ENCODE data around the gene CCDC187. TPM values are rescaled to one million over a fixed set of nuclear protein-coding genes. Genes with fewer than 3 reads are reported as not detected.

Gene CCDC187
- total RNA-seq, 2 donors from 2014 or later: 1.3 to 2.3 TPM

DNA sequence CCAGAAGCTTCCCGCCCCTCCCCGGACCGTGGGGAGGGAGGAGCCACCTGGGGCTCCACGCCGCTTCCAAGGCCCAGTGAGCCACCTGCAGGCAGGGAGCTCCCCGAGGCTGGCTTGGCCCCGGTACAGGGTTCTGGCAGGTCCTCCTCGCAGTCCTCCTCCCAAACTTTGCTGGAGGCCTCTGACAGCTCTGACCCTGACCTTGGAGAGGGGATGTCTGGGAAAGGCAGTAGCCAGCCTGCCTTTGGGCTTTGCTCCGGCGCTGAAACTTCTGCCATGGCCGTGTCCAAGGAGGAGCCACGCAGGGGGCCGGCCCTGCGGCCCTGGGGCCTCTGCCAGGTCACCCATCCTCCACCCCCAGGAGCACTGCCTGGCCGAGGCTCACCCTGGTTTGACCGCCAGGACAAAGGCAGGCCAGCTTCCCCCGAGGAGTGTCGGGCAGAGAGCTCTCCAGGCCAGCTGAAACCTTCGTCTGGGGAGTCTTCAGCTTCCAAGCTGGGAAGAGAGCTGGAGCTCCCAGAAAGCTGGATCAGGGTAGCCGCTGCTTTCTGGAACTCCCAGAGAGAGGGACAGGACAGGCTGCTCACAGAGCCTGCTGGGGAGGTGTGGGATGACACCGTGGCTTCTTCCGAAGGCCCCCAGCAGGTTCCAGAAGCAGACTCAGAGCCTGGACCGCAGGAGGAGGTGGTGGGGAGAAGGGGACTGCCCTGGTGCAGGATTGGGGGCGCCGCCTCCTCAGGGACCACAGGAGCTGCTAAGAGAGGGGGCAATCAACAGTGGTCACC lies 49.3 kb downstream of the CCDC187 start:
- no peaks in the 10 kb centered on the region for H3K9me3 ChIP-seq

DNA sequence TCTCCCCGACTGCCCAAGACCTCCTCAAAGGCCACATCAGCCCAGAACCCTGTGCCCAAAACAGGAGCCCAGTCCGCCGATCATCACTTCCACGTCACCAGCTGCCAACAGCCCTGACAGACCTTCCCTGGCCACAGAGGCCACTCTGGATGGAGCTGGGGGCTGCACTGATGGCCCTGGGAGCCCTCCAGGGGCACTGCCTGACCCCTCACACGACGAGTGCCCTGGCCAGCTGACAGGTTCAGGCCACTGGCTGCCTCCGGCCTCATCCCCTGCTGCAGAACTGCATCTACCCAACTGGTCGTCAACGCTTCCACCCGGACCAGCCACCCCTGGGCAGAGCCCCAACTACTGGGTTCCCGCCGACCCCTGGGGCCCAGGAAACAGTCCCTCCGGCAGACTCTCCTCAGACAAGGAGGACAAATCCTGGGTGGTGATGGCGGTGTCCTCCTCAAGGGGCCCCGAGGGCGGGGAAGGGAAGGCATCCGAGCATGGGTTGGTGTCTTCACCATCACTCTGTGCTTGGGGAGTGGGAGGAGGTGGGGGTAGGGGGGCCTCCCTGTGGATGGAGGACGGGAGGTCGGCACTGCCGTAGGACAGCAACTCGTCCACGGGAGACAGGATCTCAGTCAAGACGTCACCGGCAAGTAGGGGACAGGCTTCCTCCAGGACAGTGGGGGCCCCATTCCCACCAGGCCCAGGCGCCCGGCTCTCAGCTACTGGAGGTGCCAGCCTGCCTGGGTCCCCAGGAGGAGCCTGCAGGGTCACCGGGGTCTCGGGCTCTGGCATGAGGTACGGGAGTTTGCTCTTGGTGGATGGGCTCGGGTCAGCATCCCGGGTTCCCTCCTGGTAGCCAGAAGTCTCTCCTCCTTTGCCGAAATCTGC lies 50.4 kb downstream of the CCDC187 start:
- TF ChIP-seq, protein P1, sequence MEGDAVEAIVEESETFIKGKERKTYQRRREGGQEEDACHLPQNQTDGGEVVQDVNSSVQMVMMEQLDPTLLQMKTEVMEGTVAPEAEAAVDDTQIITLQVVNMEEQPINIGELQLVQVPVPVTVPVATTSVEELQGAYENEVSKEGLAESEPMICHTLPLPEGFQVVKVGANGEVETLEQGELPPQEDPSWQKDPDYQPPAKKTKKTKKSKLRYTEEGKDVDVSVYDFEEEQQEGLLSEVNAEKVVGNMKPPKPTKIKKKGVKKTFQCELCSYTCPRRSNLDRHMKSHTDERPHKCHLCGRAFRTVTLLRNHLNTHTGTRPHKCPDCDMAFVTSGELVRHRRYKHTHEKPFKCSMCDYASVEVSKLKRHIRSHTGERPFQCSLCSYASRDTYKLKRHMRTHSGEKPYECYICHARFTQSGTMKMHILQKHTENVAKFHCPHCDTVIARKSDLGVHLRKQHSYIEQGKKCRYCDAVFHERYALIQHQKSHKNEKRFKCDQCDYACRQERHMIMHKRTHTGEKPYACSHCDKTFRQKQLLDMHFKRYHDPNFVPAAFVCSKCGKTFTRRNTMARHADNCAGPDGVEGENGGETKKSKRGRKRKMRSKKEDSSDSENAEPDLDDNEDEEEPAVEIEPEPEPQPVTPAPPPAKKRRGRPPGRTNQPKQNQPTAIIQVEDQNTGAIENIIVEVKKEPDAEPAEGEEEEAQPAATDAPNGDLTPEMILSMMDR (IDR thresholded peaks at IDR 0.05): no peak
- no peak for TF ChIP-seq POLR2A (IDR thresholded peaks at IDR 0.05)
- no peak for ATAC-seq
- Histone ChIP-seq H3K27me3 (no peaks in the 10 kb centered on the region), H3K4me1 (peaks cover 49% of the 10 kb centered on the region), H3K9me3 (no peaks in the 10 kb centered on the region), H3K4me3 (no peak overlapping the region), H3K36me3 (replicated peaks in 1 of 2; ENCODE audit: insufficient read depth in 1 of 2, low read depth in 2 of 2) (no peaks in the 10 kb centered on the region), H3K27ac (no peak overlapping the region)
- intact Hi-C loops (cut with DNase I): no loop called here
- no peak for DNase-seq
- 89 to 92% methylated on average over 6 to 27 of the region's 32 CpGs for WGBS, 2 donors

More for the DNA sequence above, 49.3 kb downstream of the CCDC187 start:
- DNase-seq (peak in 2 of 4 donors; percentile 44), ATAC-seq (no peak)
- Histone ChIP-seq H3K36me3 (replicated peaks in 1 of 2; ENCODE audit: insufficient read depth in 1 of 2, low read depth in 2 of 2) (no peaks in the 10 kb centered on the region), H3K27ac (no peak overlapping the region), H3K27me3 (no peaks in the 10 kb centered on the region), H3K4me1 (peaks cover 38% of the 10 kb centered on the region), H3K4me3 (no peak overlapping the region)
- WGBS, 2 donors: 55 to 59% methylated on average over 2 to 25 of the region's 25 CpGs
- intact Hi-C loops (cut with DNase I): no loop called here
- no peak for TF ChIP-seq POLR2A (IDR thresholded peaks at IDR 0.05)
- TF ChIP-seq, protein P1 (IDR thresholded peaks at IDR 0.05): peak in 1 of 7 experiments; percentile 6

DNA sequence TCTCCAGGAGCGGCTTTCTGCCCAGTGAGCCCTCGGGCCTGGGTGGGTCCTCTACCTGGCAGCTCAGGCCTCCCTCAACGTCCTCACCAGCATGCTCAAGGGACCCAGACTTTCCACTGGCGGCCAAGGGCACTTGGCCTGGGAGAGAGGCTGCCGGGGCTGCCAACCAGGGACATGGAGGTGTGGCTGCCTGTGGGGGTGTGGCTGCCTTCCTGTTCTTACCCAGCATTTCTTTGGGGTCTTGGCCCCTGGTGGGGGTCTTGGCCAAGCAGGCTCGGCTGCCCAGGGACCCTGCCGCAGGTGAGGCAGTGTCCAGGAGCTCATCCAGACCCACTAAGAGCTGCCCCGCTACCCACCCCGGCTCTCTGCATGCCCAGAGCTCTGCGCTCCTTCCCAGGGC lies 51.0 kb downstream of the CCDC187 start:
- Histone ChIP-seq H3K4me1 (peaks cover 55% of the 10 kb centered on the region), H3K4me3 (no peak overlapping the region), H3K9me3 (no peaks in the 10 kb centered on the region), H3K36me3 (replicated peaks in 1 of 2; ENCODE audit: insufficient read depth in 1 of 2, low read depth in 2 of 2) (no peaks in the 10 kb centered on the region), H3K27ac (no peak overlapping the region), H3K27me3 (no peaks in the 10 kb centered on the region)
- DNase-seq (no peak), ATAC-seq (no peak)
- 81 to 100% methylated on average over 5 to 10 of the region's 10 CpGs for WGBS, 2 donors
- TF ChIP-seq, protein P1 (IDR thresholded peaks at IDR 0.05): no peak
- no peak for TF ChIP-seq POLR2A (IDR thresholded peaks at IDR 0.05)
- intact Hi-C loops (cut with DNase I): no loop called here

DNA sequence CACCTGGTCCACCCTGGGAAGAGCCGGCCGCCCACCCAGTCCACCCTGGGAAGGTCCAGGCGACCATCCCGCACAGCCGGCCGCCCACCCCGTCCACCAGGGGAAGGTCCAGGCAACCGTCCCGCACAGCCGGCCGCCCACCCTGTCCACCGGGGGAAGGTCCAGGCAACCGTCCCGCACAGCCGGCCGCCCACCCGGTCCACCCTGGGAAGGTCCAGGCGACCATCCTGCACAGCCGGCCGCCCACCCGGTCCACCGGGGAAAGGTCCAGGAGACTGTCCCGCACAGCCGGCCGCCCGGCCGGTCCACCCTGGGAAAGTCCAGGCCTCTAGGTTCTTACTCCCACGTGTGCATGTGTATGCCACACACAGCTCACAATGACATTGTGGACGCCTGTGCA lies 51.6 kb downstream of the CCDC187 start:
- Histone ChIP-seq H3K27me3 (no peaks in the 10 kb centered on the region), H3K9me3 (no peaks in the 10 kb centered on the region), H3K4me1 (peaks cover 60% of the 10 kb centered on the region), H3K4me3 (no peak overlapping the region), H3K36me3 (replicated peaks in 1 of 2; ENCODE audit: insufficient read depth in 1 of 2, low read depth in 2 of 2) (no peaks in the 10 kb centered on the region), H3K27ac (no peak overlapping the region)
- ATAC-seq: no peak
- TF ChIP-seq, protein P1 (IDR thresholded peaks at IDR 0.05): no peak
- no peak for TF ChIP-seq POLR2A (IDR thresholded peaks at IDR 0.05)
- 91 to 93% methylated on average over 17 to 28 of the region's 29 CpGs for WGBS, 2 donors
- intact Hi-C loops (cut with DNase I): no loop called here
- DNase-seq: no peak

Measured in body of pancreas (tissue), 4 donors.